HG02943 (cell line): ENCODE results near the gene PMVK.
A peak's percentile ranks its signal among the peaks of the same experiment; 100 is the strongest.

Source experiments
- ATAC-seq: cut with Tn5 transposase; IDR thresholded peaks from one replicate; pipeline ENCODE4 v1.9.1; 2021; ENCODE audit warnings: mild to moderate bottlenecking, low read depth, moderate library complexity; ENCODE audit not compliant: unreplicated experiment

Gene PMVK

GRCh38 chr1:154967331-154967950, 30.9 kb upstream of the PMVK start:
- no peak for ATAC-seq

GRCh38 chr1:154966111-154966510, 29.6 kb upstream of the PMVK start:
- ATAC-seq = no peak

- no peak for ATAC-seq
Observed at GRCh38 chr1:154964359-154964758, 27.8 kb upstream of the PMVK start.

- no peak for ATAC-seq
Observed at GRCh38 chr1:154963643-154964042, 27.1 kb upstream of the PMVK start.

- ATAC-seq = no peak
Observed at GRCh38 chr1:154962795-154963330, 26.3 kb upstream of the PMVK start.

- ATAC-seq = peak; percentile 23
Observed at GRCh38 chr1:154962156-154962749, 25.7 kb upstream of the PMVK start.

GRCh38 chr1:154961207-154962155, 25.0 kb upstream of the PMVK start, which contains the start of gene PYGO2:
PYGO2 (minus strand) TSS chr1:154961782; CDS start chr1:154961576, 206 bp downstream.
- ATAC-seq = peak; percentile 55

- ATAC-seq = no peak
Observed at GRCh38 chr1:154960446-154961136, 24.1 kb upstream of the PMVK start.

- ATAC-seq = no peak
Observed at GRCh38 chr1:154959426-154959780, 22.9 kb upstream of the PMVK start.

- ATAC-seq = no peak
Observed at GRCh38 chr1:154958681-154959425, 22.3 kb upstream of the PMVK start.

- no peak for ATAC-seq
Observed at GRCh38 chr1:154958036-154958435, 21.5 kb upstream of the PMVK start.

GRCh38 chr1:154957091-154957657, 20.7 kb upstream of the PMVK start:
- ATAC-seq = no peak

GRCh38 chr1:154956544-154956941, 20.0 kb upstream of the PMVK start:
- no peak for ATAC-seq

- ATAC-seq = no peak
Observed at GRCh38 chr1:154955718-154956543, 19.4 kb upstream of the PMVK start, which contains the start of gene PBXIP1. PBXIP1 (minus strand) TSS chr1:154956099; CDS start chr1:154953721, 2,378 bp downstream.

- ATAC-seq = no peak
Observed at GRCh38 chr1:154955039-154955717, 18.7 kb upstream of the PMVK start.

GRCh38 chr1:154954541-154954940, 18.0 kb upstream of the PMVK start:
- ATAC-seq = no peak

- ATAC-seq = no peak
Observed at GRCh38 chr1:154953611-154954038, 17.1 kb upstream of the PMVK start.

- no peak for ATAC-seq
Observed at GRCh38 chr1:154952664-154953063, 16.1 kb upstream of the PMVK start.
